Measurements from ENCODE around the gene ZNF662. TPM values are rescaled to one million over a fixed set of nuclear protein-coding genes. Genes with fewer than 3 reads are reported as not detected.

Gene ZNF662
- total RNA-seq, 4 donors from 2014 or later, result 2.2 to 6.0 (median 4.9) TPM

GRCh38 chr3:42937334-42937733 lies 31.4 kb downstream of the ZNF662 start:
- H3K9me3 ChIP-seq, result no peaks in the 10 kb centered on the region
- no peak overlapping the region for H3K4me3 ChIP-seq
- no peak for DNase-seq
- no peaks in the 10 kb centered on the region for H3K36me3 ChIP-seq
- H3K27ac ChIP-seq, result no peak overlapping the region
- TF ChIP-seq POLR2AphosphoS5 (IDR thresholded peaks at IDR 0.05) (no peak), POLR2A (IDR thresholded peaks at IDR 0.05) (no peak), EP300 (IDR thresholded peaks at IDR 0.05; ENCODE audit: low read depth) (no peak), CTCF (IDR thresholded peaks at IDR 0.05) (no peak)
- 89 to 95% methylated on average over 2 to 3 of the region's 3 CpGs for WGBS, 2 donors (ENCODE audit: low coverage in 1 of 2)
- intact Hi-C loops (cut with DNase I; ENCODE audit: low total_unique reads) (no loop called here), in situ Hi-C loops (cut with MboI; ENCODE audit: low pct_ligation_motif_present in 1 of 4, low pct_unique_long_range_greater_than_20kb in 1 of 4, low sequenced_read_pairs in 3 of 4) (no loop called here)
- H3K4me1 ChIP-seq, result no peaks in the 10 kb centered on the region
- no peaks in the 10 kb centered on the region for H3K27me3 ChIP-seq

GRCh38 chr3:42942693-42943092 lies 36.8 kb downstream of the ZNF662 start:
- H3K36me3 ChIP-seq, result no peaks in the 10 kb centered on the region
- H3K27ac ChIP-seq, result no peak overlapping the region
- no peak for TF ChIP-seq CTCF (IDR thresholded peaks at IDR 0.05)
- TF ChIP-seq POLR2AphosphoS5 (IDR thresholded peaks at IDR 0.05), result no peak
- TF ChIP-seq POLR2A (IDR thresholded peaks at IDR 0.05), result no peak
- no peak for TF ChIP-seq EP300 (IDR thresholded peaks at IDR 0.05; ENCODE audit: low read depth)
- no peak for DNase-seq
- H3K4me3 ChIP-seq, result no peak overlapping the region
- in situ Hi-C loops (cut with MboI; ENCODE audit: low pct_ligation_motif_present in 1 of 4, low pct_unique_long_range_greater_than_20kb in 1 of 4, low sequenced_read_pairs in 3 of 4) (no loop called here), intact Hi-C loops (cut with DNase I; ENCODE audit: low total_unique reads) (no loop called here)
- no peaks in the 10 kb centered on the region for H3K27me3 ChIP-seq
- H3K4me1 ChIP-seq, result no peaks in the 10 kb centered on the region
- no peaks in the 10 kb centered on the region for H3K9me3 ChIP-seq
- 68 to 74% methylated on average over 1 of the region's 1 CpG for WGBS, 2 donors (ENCODE audit: low coverage in 1 of 2)

- Histone ChIP-seq H3K4me3 (no peak overlapping the region), H3K36me3 (no peaks in the 10 kb centered on the region), H3K27ac (no peak overlapping the region), H3K4me1 (no peaks in the 10 kb centered on the region), H3K27me3 (no peaks in the 10 kb centered on the region), H3K9me3 (no peaks in the 10 kb centered on the region)
- no peak for DNase-seq
- in situ Hi-C loops (cut with MboI; ENCODE audit: low pct_ligation_motif_present in 1 of 4, low pct_unique_long_range_greater_than_20kb in 1 of 4, low sequenced_read_pairs in 3 of 4) (no loop called here), intact Hi-C loops (cut with DNase I; ENCODE audit: low total_unique reads) (no loop called here)
- TF ChIP-seq EP300 (IDR thresholded peaks at IDR 0.05; ENCODE audit: low read depth) (no peak), POLR2A (IDR thresholded peaks at IDR 0.05) (no peak), CTCF (IDR thresholded peaks at IDR 0.05) (no peak), POLR2AphosphoS5 (IDR thresholded peaks at IDR 0.05) (no peak)
- WGBS, 2 donors (ENCODE audit: low coverage in 1 of 2), result 72 to 74% methylated on average over 4 to 5 of the region's 5 CpGs
Observed at GRCh38 chr3:42946050-42946449, 40.1 kb downstream of the ZNF662 start.

GRCh38 chr3:42957573-42957972 lies 51.6 kb downstream of the ZNF662 start:
- Histone ChIP-seq H3K4me1 (peaks cover 0 to 3% (median 0%) of the 10 kb centered on the region in 4 donors), H3K36me3 (no peaks in the 10 kb centered on the region), H3K9me3 (no peaks in the 10 kb centered on the region), H3K4me3 (no peak overlapping the region), H3K27me3 (no peaks in the 10 kb centered on the region), H3K27ac (no peak overlapping the region)
- no peak for DNase-seq
- WGBS, 2 donors (ENCODE audit: low coverage in 1 of 2), result 79 to 96% methylated on average over 3 of the region's 3 CpGs
- no peak for TF ChIP-seq POLR2A (IDR thresholded peaks at IDR 0.05)
- no peak for TF ChIP-seq EP300 (IDR thresholded peaks at IDR 0.05; ENCODE audit: low read depth)
- TF ChIP-seq CTCF (IDR thresholded peaks at IDR 0.05), result no peak
- TF ChIP-seq POLR2AphosphoS5 (IDR thresholded peaks at IDR 0.05), result no peak
- intact Hi-C loops (cut with DNase I; ENCODE audit: low total_unique reads) (no loop called here), in situ Hi-C loops (cut with MboI; ENCODE audit: low pct_ligation_motif_present in 1 of 4, low pct_unique_long_range_greater_than_20kb in 1 of 4, low sequenced_read_pairs in 3 of 4) (loop anchor here in 2 of 4 donors (25.0 kb wide), 1 partner anchor 555 kb away; no protein-coding TSS in a partner anchor)

All from transverse colon (tissue), 4 donors.